GM23248 (cell line): Measurements from ENCODE around the gene MED28. TPM values are rescaled to one million over a fixed set of nuclear protein-coding genes. Genes with fewer than 3 reads are reported as not detected.

Experiments
- DNase-seq: peaks from one replicate; pipeline ENCODE4 v3.0.0-alpha.2; 2015
- H2AFZ ChIP-seq: fragments of 200-600 bp; sonication (generic); 2 replicates; pipeline ENCODE4 v1.6.1; 2016; ENCODE audit warnings: antibody characterized with exemption
- H3F3A ChIP-seq: fragments of 200-600 bp; sonication (generic); 2 replicates; pipeline ENCODE4 v1.6.1; 2016; ENCODE audit warnings: mild to moderate bottlenecking, antibody characterized with exemption, mixed run types; ENCODE audit not compliant: insufficient read depth
- H3K27ac ChIP-seq: fragments of 200-600 bp; sonication (generic); 2 replicates; pipeline ENCODE4 v1.5.1; 2016; ENCODE audit warnings: mild to moderate bottlenecking
- H3K27me3 ChIP-seq: fragments of 200-600 bp; sonication (generic); replicated peaks from 2 replicates; pipeline ENCODE4 v1.6.1; 2016; ENCODE audit warnings: mild to moderate bottlenecking; ENCODE audit not compliant: insufficient read depth
- H3K36me3 ChIP-seq: fragments of 200-600 bp; sonication (generic); 2 replicates; pipeline ENCODE4 v1.6.1; 2016; ENCODE audit warnings: low read depth, mild to moderate bottlenecking
- H3K4me1 ChIP-seq: fragments of 200-600 bp; sonication (generic); 2 replicates; pipeline ENCODE4 v1.6.1; 2016; ENCODE audit warnings: mild to moderate bottlenecking; ENCODE audit not compliant: insufficient read depth
- H3K4me2 ChIP-seq: fragments of 200-600 bp; sonication (generic); one replicate; pipeline ENCODE4 v1.6.1; 2016; ENCODE audit warnings: mild to moderate bottlenecking; ENCODE audit not compliant: unreplicated experiment
- H3K4me3 ChIP-seq: fragments of 200-600 bp; sonication (generic); 2 replicates; pipeline ENCODE4 v1.5.1; 2016; ENCODE audit warnings: mild to moderate bottlenecking
- H3K79me2 ChIP-seq: fragments of 200-600 bp; sonication (generic); 2 replicates; pipeline ENCODE4 v1.6.1; 2016; ENCODE audit warnings: mild to moderate bottlenecking; ENCODE audit not compliant: insufficient read depth
- H3K9ac ChIP-seq: fragments of 200-600 bp; sonication (generic); 2 replicates; pipeline ENCODE4 v1.6.1; 2016; ENCODE audit warnings: mild to moderate bottlenecking
- H3K9me2 ChIP-seq: fragments of 200-600 bp; sonication (generic); 2 replicates; pipeline ENCODE4 v1.6.1; 2016; ENCODE audit warnings: mixed run types, mild to moderate bottlenecking, moderate library complexity; ENCODE audit not compliant: insufficient read depth
- H3K9me3 ChIP-seq: fragments of 200-600 bp; sonication (generic); one replicate; pipeline ENCODE4 v1.6.1; 2017; ENCODE audit warnings: low read depth
- H4K20me1 ChIP-seq: fragments of 200-600 bp; sonication (generic); 2 replicates; pipeline ENCODE4 v1.6.0; 2016; ENCODE audit not compliant: insufficient read depth
- EZH2 ChIP-seq: fragments of 200-600 bp; sonication (generic); IDR thresholded peaks from 2 replicates; pipeline ENCODE4 v1.6.1; 2018; ENCODE audit warnings: antibody characterized with exemption, mild to moderate bottlenecking; ENCODE audit not compliant: insufficient read depth, poor library complexity, severe bottlenecking
- EZH2phosphoT487 ChIP-seq: fragments of 200-600 bp; sonication (generic); IDR thresholded peaks from 2 replicates; pipeline ENCODE4 v1.6.1; 2018; ENCODE audit warnings: antibody characterized with exemption, moderate library complexity, mild to moderate bottlenecking, low read depth; ENCODE audit not compliant: insufficient read depth
- WGBS, 2 experiments: methylation state at CpG; one replicate each; pipeline ENCODE4 v1.1.6; 2015 to 2017; ENCODE audit warnings: low lambda C conversion rate in 2 of 2, low coverage in 1 of 2; ENCODE audit errors: missing lambda C conversion rate in 2 of 2; 5-methylcytosine and 5-hydroxymethylcytosine counted together
- in situ Hi-C: fragments of 300-500 bp; cut with MboI; formaldehyde crosslinking; loops from 2 replicates; pipeline ENCODE4 v1.15.0; 2020
- polyA plus RNA-seq: library from polyadenylated mRNA; unstranded; fragments of >200 nt; fragmentation: Nextera tagmentation; extraction: Ambion mirVana; gene quantifications from 2 replicates; pipeline ENCODE4 v1.2.1, GENCODE V29; 2016
- total RNA-seq: library from RNA; depleted of rRNA; stranded (reverse); fragments of >200 nt; shearing (Covaris generic); gene quantifications from 2 replicates; pipeline ENCODE4 v1.2.3, GENCODE V29; 2014

Gene MED28
- total and polyA plus RNA-seq, 2 experiments from 2014 or later: 3.9 to 34.1 TPM

GRCh38 chr4:17667653-17668201, 53.3 kb downstream of the MED28 start:
- no peaks in the 10 kb centered on the region for H4K20me1 ChIP-seq
- H3K79me2 ChIP-seq: no peaks in the 10 kb centered on the region
- H3K4me1 ChIP-seq: no peaks in the 10 kb centered on the region
- H3K27ac ChIP-seq: no peak overlapping the region
- no peaks in the 10 kb centered on the region; the same call in 1 of the 2 replicates for H3K27me3 ChIP-seq
- H3K36me3 ChIP-seq: no peaks in the 10 kb centered on the region
- TF ChIP-seq EZH2 (no peak), EZH2phosphoT487 (no peak)
- H3F3A ChIP-seq: no peaks in the 10 kb centered on the region
- in situ Hi-C loops: no loop called here
- no peak overlapping the region for H2AFZ ChIP-seq
- no peak for DNase-seq
- H3K9me2 ChIP-seq: no peaks in the 10 kb centered on the region
- H3K9ac ChIP-seq: no peak overlapping the region
- WGBS, 2 experiments: 44% methylated on average over 3 of the region's 3 CpGs
- H3K4me2 ChIP-seq: no peak overlapping the region
- no peaks in the 10 kb centered on the region for H3K9me3 ChIP-seq
- no peak overlapping the region for H3K4me3 ChIP-seq

- Histone ChIP-seq H3K9ac (no peak overlapping the region), H3K36me3 (no peaks in the 10 kb centered on the region), H3K9me2 (no peaks in the 10 kb centered on the region), H3K4me2 (no peak overlapping the region), H3K27ac (no peak overlapping the region), H4K20me1 (no peaks in the 10 kb centered on the region), H2AFZ (no peak overlapping the region), H3K4me1 (no peaks in the 10 kb centered on the region), H3K4me3 (no peak overlapping the region), H3F3A (no peaks in the 10 kb centered on the region), H3K27me3 (no peaks in the 10 kb centered on the region; the same call in 1 of the 2 replicates), H3K79me2 (no peaks in the 10 kb centered on the region), H3K9me3 (no peaks in the 10 kb centered on the region)
- TF ChIP-seq EZH2phosphoT487 (no peak), EZH2 (no peak)
- DNase-seq: no peak
- in situ Hi-C loops: no loop called here
Measured at GRCh38 chr4:17670423-17670822, 56.0 kb downstream of the MED28 start.

GRCh38 chr4:17680559-17681280, 66.3 kb downstream of the MED28 start:
- H3K9me3 ChIP-seq: no peaks in the 10 kb centered on the region
- H4K20me1 ChIP-seq: no peaks in the 10 kb centered on the region
- H3K4me1 ChIP-seq: no peaks in the 10 kb centered on the region
- no peak overlapping the region for H2AFZ ChIP-seq
- H3K9me2 ChIP-seq: no peaks in the 10 kb centered on the region
- no peak overlapping the region for H3K4me2 ChIP-seq
- DNase-seq: no peak
- no peaks in the 10 kb centered on the region for H3K79me2 ChIP-seq
- no peaks in the 10 kb centered on the region for H3K36me3 ChIP-seq
- 14 to 17% methylated on average over 5 of the region's 5 CpGs for whole genome bisulfite sequencing, 2 experiments
- no peak overlapping the region for H3K4me3 ChIP-seq
- TF ChIP-seq EZH2phosphoT487: no peak
- no peak for TF ChIP-seq EZH2
- H3K27me3 ChIP-seq: no peaks in the 10 kb centered on the region
- in situ Hi-C loops: no loop called here
- no peaks in the 10 kb centered on the region for H3F3A ChIP-seq
- H3K9ac ChIP-seq: no peak overlapping the region
- no peak overlapping the region for H3K27ac ChIP-seq

- in situ Hi-C loops: no loop called here
- H4K20me1 ChIP-seq: no peaks in the 10 kb centered on the region
Measured at GRCh38 chr4:17681281-17682221, 67.1 kb downstream of the MED28 start.

More at GRCh38 chr4:17681281-17682221, 67.1 kb downstream of the MED28 start:
- Histone ChIP-seq H3K9ac (no peak overlapping the region), H3K79me2 (no peaks in the 10 kb centered on the region), H2AFZ (no peak overlapping the region), H3K9me2 (no peaks in the 10 kb centered on the region), H3K27me3 (no peaks in the 10 kb centered on the region), H3K4me2 (no peak overlapping the region), H3K4me3 (no peak overlapping the region), H3K4me1 (no peaks in the 10 kb centered on the region), H3K9me3 (no peaks in the 10 kb centered on the region), H3K27ac (no peak overlapping the region), H3F3A (no peaks in the 10 kb centered on the region), H3K36me3 (no peaks in the 10 kb centered on the region)
- no peak for TF ChIP-seq EZH2phosphoT487
- no peak for TF ChIP-seq EZH2
- DNase-seq: no peak
- 34 to 38% methylated on average over 7 of the region's 7 CpGs for WGBS, 2 experiments
